GM23338 (cell line): ENCODE measurements around the gene CACHD1.

Experiments used
- CREB1 ChIP-seq: fragments of 250-450 bp; sonication (Bioruptor Pico); IDR thresholded peaks from 2 replicates; pipeline ENCODE4 v1.5.0; 2020; ENCODE audit warnings: low read depth, mild to moderate bottlenecking, moderate library complexity
- EZH2 ChIP-seq: fragments of 200-600 bp; sonication (generic); IDR thresholded peaks from one replicate; pipeline ENCODE4 v1.8.0; 2017; ENCODE audit warnings: antibody characterized with exemption, mild to moderate bottlenecking, low read depth; ENCODE audit not compliant: unreplicated experiment
- JUNB ChIP-seq: IDR thresholded peaks from one replicate; pipeline ENCODE4 v1.6.1; 2016; ENCODE audit warnings: antibody characterized with exemption; ENCODE audit not compliant: unreplicated experiment
- POLR2AphosphoS5 ChIP-seq: IDR thresholded peaks from 2 replicates; pipeline ENCODE4 v1.6.1; 2016; ENCODE audit warnings: antibody characterized with exemption, low read depth
- TF ChIP-seq, protein P1 (sequence below), 2 experiments: fragments of 200-600 bp in 1 of 2; sonication (generic) in 1 of 2; conservative IDR thresholded peaks; 2 replicates each; pipeline versions ENCODE4 v1.5.1 to v1.6.1; 2016 to 2017; ENCODE audit warnings: antibody characterized with exemption in 2 of 2, low read depth in 2 of 2, mild to moderate bottlenecking in 2 of 2, moderate library complexity in 1 of 2

DNA sequence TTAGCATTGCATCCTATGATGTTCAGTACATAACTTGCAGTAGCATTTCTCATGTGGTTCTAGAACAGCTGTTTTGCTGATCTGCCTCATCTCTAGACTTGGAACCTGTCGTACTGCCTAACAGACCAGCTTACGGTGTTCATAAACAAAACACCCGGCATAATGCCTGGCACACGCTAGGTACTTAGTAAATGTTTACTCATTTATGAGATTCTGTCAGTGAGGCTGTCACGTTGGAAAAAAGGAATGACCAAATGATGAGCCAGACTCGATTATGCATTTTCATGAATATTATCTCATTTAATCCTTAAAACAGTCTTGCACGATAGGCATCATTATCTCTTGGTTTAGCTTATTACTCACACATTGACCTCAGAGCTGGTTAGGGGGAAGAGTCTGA lies 46.4 kb downstream of the CACHD1 start:
- TF ChIP-seq, protein P1, sequence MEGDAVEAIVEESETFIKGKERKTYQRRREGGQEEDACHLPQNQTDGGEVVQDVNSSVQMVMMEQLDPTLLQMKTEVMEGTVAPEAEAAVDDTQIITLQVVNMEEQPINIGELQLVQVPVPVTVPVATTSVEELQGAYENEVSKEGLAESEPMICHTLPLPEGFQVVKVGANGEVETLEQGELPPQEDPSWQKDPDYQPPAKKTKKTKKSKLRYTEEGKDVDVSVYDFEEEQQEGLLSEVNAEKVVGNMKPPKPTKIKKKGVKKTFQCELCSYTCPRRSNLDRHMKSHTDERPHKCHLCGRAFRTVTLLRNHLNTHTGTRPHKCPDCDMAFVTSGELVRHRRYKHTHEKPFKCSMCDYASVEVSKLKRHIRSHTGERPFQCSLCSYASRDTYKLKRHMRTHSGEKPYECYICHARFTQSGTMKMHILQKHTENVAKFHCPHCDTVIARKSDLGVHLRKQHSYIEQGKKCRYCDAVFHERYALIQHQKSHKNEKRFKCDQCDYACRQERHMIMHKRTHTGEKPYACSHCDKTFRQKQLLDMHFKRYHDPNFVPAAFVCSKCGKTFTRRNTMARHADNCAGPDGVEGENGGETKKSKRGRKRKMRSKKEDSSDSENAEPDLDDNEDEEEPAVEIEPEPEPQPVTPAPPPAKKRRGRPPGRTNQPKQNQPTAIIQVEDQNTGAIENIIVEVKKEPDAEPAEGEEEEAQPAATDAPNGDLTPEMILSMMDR (conservative IDR thresholded peaks at IDR 0.05; ENCODE audit: low read depth in 2 of 2): no peak
- TF ChIP-seq JUNB: no peak
- TF ChIP-seq EZH2: no peak
- TF ChIP-seq POLR2AphosphoS5: no peak
- TF ChIP-seq CREB1 (CRISPR knock-in tag): no peak
